HG03342 (cell line): ENCODE results near the gene ZBTB7C.
A peak's percentile ranks its signal among the peaks of the same experiment; 100 is the strongest.

Experiments used
- ATAC-seq: cut with Tn5 transposase; IDR thresholded peaks from one replicate; pipeline ENCODE4 v1.9.1; 2021; ENCODE audit warnings: mild to moderate bottlenecking, moderate library complexity; ENCODE audit not compliant: unreplicated experiment

The ZBTB7C gene

DNA sequence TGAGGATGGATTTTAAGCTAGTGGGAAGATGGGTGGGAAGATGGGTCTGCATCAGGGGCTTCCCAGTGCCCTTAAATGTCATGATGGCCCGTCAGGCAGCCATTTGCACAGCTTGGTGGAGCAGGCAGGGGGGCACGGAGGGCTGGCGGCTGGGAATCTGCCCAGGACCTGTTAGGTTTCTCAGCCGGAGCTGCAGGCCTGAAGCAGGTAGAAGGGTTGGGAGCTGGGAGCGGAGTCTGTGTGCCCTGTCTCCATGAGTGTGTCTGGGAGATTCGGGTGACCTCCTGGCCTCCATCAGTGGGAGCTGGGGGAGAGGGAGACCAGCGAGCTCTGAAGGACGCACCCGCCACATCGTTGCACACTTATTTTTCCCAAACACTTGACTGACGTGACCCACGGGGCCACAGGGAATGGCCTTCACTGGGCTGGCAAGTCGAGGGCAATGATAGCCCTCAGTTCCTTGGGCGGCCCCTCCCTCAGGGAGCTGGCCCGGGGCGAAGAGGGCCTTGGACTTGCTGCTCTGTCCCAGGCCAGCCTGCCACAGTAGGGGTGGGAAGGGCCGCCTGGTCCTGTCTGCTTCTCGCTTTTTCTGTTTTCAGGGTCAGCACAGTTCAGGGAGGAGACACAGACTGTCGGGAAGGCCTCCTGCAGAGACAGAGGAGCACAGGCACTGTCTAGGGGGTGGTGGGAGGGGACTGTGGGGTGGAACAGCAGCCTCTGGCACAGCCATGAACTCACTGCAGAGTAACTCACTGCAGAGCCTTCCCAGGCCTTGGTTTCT is 236.8 kb downstream of the ZBTB7C start:
- ATAC-seq: no peak

DNA sequence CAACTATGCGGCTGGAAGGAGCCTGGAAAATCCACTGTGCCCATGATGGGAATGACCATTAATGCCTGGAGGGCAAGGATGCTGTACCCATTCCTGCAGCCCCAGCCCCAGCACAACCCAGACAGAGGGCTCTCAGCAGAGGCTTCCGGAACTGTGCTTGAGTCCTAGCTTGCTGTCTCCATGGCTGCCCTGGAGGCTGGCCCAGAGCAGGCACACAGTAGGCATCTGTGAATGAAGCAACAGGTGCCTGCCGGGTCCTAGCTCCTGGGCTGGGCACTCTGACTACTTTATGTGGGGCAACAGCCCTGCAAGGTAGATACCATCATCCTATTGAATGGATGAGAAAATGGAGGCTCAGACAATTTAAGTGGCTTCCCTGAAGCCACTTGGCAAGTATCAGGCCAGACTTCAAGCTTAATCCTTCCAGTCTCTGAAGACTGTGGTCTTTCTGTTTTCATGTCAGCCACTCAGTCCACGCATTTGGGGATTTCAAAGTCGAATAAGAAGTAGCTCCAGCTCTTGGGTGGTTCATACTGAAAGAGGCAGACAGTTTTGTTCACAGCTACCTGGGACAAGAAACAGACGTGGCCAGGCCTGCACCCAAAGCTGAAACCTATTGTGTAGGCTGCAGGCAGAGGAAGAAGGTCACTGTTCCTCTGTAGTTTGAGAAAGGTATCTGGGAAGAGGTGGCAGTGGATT is 237.5 kb downstream of the ZBTB7C start:
- ATAC-seq: no peak

DNA sequence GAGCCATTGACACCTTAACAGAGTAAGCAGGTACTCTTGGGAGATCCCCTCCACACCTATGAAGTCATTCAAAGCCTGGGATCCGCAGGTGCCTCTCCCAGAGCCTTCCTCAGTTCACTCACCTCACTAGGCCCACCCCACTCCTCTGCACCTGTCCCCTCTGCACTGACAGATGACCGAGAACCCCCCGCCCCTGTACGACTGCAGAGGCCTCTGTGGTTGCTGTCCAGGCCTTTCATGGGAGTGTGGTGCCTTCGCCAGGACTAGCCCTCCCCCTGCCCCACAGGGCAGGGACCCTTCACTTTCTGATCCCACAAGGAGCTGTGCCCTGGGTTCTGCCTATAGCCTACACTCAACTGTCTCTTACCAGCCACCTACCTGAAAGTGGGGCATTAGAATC is 238.5 kb downstream of the ZBTB7C start:
- no peak for ATAC-seq

DNA sequence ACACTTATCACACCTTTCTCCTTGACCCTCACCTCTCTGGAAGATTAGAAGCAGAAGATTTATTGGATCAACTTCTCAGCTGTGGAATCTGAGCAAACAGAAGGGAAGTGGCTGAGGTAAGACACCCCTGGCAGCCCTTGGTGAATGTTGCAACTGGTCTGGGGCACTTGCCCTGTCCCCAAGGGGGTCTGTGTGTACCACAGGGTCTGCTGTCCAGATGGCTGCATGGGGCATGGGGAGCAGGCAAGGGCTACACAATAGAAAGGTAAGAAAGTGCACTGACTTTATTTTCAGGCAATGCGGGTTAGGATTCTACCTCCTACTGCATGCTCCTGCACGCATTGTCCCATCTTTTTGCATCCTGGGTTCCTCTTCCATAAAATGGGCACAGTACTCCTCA is 240.3 kb downstream of the ZBTB7C start:
- no peak for ATAC-seq

DNA sequence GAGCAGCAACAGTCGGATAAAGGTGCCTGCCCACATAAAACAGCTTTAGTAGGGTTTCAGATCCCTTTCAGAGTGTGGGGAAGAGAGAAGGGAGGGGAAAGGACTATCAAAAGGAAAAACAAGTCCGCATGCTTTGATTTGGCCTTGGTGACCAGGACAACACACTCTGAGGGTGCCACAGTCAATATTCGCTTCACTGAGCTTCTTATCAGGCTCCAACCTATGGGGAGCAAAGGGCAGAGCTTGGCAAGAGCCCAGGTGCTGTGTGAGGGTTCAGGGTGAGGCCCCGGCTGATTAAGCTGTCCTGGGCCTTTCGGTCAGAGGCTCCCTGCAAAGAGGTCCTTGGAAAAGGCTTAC is 241.3 kb downstream of the ZBTB7C start:
- no peak for ATAC-seq

DNA sequence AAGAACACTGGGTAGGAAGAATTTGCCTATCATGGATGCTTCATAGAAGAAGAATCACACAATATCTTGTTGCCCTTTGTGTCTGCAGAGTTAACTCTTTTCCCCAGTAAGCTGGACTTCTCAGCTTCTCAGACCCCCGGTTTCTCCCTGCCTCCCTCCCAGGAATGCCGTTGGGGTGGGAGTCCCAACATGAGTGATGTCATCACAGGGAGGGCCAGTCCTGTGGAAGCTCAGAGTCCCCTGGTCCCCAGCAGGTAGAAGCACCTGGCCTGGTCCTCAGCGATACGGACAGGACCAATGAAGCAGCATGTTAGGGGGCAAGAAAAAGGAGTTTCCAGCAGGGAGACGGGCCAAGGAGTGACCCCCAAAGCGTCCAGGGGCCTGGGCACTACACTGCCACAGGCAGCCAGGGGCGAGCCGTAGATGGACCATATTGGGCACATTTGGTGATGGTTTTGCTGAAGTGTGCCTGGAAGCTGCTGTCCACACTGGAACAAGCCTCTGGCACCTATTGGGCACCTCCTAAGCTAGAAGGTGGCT is 242.8 kb downstream of the ZBTB7C start:
- no peak for ATAC-seq

DNA sequence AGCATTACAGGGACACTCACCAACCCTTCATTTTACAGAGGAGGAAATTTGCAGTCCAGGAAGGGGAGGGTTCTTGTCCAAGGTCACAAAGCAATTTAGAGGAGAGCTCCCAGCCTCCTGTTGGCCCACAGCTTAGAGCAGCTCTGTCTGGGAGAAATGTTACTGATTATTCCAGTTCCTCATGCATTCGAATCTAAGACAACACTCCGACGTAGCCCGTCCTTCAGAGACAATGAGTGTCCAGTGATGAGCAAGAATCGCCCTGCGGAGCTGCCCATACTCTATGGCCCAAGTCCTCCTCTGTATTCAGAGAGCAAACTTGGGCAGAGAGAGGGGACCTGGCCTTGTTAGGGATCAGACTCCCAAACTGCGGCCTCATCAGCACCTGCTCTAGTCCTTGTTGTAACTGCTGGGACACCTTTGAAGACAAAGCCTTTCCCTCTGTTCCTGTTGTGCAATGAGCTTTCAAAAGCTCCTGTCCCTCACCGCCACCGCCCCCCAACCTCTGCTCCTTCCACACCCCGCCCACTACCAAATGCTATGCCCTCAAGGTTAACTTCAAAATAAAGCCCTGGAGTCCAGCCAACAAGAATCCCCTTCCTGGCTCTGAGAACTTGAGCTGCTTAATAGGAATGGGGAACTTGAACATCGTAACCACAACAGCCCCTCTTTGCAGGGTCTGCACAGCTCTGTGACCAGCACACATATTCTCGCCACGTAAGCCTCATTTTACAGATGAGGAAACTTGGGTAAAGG is 243.9 kb downstream of the ZBTB7C start:
- ATAC-seq: no peak

DNA sequence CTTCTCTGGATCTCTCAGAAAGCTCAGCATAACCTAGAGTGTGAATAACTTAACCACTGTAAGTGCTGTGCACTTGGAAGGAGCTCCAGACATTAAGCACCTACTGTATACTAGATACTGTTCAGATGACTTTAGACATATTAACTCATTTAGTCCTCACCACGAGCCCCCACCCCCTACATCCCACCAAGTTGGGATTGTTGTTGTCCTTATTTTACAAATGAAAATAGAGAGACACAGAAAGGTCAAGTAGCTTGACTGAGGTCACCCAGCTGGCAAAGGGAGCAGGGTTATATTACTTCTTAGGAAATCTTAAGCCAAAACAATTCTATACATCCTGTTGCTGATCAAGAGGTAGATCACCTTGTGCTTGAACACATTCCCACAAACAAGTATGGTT is 244.5 kb downstream of the ZBTB7C start:
- ATAC-seq: no peak

DNA sequence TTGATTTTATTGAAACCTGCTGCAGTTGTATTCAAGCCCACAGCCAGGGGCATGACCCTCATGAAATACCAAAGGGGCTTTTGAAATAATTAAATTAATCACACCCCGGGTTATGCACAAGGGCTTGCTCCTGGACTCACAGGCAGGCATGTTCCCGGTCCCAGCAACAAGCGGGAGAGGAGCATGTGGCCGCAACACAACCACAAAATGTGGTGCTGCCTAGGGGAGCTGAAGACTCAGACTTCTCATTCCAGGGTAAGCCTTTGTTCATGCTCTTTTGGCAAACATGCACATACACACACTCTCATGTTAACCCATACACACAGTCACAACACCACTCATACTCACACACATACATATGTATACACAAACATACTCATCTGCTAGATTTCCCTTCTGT is 245.1 kb downstream of the ZBTB7C start:
- ATAC-seq: no peak

DNA sequence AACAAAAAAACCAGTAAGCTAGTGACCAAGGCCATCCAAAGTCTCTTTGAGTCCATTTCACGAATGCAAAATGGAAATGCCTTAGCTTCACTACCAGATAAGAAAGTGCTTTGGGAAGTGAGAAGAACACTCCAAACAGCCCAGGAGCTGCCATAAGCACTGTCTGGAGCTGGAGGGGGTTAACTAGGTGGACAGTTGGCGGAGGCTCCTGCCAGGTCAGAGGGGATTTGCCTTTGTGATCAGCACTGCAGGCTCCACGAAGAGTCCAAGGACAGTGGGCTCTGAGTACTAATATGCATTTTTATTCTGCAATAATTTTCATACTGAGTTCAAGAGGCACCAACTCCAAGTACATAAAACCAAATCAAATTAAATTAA is 245.5 kb downstream of the ZBTB7C start:
- no peak for ATAC-seq

DNA sequence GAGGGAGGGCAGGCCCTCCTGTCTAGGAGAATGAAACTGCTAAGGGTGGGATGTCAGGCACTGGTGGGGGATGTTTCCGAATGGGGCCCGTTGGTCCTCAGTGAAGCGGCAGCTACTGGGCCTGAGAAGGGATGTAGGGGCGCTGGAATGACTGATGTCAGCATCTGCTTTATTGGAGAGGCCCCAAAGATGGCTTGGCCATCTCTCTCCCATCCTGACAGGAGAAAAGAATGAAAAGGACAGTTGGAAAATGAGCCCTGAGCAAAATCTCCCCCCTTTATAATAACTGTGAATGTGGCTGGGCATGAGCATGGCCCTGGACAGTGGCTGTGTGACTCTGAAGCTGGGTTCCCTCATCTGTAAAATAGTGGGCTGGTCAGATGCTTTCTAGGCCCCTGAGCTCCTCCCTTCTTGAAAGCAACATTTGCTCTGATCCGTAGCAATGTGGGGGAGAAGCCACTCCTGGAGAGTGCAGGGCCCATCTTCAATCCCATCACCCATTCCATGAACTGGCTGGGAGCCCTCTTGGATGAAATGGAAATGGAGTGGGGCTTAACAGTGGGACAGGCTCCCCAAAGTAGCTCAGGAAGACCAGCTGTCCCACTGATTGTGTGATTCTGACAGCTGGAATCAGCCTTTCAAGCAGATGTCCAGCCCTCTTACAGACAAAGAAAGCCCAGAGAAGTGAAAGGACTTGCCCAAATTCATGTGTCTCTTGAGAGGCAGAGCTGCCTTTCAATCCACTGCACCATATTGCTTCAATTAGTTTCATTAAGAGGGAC is 246.0 kb downstream of the ZBTB7C start:
- no peak for ATAC-seq

DNA sequence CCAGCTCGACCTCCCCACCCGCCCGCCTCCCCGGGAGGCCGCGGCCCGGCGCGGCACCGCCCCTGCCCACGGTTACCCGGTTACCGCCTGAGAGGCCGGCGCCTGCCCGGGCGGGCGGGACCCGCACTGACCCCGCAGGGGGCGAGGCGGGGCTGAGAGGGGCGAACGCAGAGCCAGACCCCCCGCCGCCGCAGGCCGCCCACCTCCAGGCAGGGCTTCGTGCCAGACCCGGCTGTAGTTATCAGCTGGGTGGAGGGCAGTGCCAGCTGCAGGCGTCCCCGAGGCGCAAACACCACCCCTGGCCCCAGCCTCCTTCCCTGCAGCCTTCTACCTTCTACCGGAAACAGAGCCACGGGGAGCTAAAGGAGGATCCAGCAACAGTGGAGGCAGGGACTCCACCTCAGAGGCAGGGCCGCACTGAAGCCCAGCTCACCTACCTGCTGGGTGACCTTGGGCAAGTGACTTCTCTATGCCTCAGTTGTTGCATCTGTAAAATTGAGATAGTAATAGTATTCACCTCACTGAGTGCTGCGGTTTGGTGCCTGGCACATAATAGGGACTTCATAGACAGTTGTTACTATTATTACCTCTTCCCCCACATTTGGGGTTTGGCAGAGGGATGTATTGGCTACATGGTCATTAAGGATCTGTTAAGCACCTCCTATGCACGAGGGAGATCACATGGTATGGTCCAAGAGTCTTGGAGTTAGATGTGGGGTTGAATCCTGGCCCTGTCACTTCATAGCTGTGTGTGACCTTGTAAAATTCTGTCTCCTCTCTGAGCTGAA is 247.1 kb downstream of the ZBTB7C start:
- peak; percentile 24 for ATAC-seq

DNA sequence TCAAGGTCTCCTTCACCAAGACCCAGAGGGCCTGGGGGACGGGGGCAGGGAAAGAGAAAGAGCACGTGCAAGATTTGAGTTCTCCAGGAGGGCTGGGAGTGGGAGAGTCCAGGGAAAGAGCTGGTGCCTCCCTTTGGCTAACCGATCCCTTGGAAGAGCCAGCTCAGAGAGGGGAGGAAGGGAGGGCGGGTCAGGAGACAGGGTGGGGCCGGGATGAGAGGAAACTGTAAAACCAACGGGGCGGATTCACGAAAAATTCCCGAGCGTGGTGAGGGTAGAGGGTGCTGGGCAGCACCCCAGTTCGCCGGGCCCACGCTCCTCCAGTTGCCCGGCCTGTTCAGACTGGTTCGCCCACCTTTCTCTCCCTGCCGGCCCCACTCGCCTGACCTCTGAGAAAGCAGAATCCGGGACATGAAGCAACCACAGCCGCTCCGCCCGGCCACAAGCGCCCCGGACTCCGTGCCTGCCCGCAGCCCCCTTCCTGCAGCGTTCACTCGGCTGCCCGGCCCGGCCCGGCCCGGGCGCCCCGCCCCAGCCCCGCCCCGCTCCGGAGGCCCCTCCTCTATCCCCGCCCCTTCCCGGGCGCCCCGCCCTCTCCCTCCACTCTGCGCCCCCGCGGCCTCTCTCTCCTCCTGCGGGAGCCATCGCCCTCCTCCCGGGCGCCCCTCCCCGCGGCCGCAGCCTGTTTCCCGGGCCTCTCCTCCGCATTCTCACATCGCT is 247.8 kb downstream of the ZBTB7C start:
- ATAC-seq: peak; percentile 84

DNA sequence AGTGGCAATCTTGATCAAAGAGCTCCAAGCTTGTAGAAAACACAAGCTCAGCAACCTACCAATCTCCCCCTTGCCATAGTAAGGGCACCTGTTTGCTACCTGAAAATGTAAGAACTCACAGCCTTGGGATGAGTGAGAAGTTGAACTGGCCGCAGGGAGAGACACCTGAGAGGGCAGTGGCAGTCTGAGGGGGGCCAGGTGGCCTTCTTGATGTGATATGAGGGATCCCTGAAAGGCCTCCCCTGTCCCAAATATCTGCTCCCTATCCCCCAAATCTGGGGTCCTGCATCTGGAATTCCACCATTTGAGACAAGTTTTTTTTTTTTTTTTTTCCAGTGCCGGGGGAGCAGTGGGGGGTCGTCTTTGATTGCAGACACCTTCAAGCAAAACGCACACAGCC is 248.6 kb downstream of the ZBTB7C start:
- ATAC-seq: no peak

DNA sequence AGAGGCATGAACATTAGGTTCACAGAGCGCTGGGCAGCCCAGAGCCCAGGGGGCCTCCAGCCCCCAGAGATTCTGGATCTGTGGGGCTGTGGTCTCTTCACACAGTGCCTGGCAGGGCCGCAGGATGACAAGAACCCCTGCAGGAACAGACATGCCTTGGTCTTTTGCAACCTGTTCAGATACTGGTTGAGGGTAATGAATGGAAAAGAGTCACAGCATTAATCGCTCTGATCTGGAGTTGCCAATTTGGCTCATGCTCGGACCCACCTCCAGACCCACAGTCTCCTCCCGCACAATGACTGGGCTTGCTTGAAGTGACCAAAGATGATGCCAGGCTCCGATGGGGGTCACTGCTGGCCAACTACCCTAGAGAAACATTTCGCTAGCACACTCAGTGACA is 249.4 kb downstream of the ZBTB7C start:
- ATAC-seq: no peak

DNA sequence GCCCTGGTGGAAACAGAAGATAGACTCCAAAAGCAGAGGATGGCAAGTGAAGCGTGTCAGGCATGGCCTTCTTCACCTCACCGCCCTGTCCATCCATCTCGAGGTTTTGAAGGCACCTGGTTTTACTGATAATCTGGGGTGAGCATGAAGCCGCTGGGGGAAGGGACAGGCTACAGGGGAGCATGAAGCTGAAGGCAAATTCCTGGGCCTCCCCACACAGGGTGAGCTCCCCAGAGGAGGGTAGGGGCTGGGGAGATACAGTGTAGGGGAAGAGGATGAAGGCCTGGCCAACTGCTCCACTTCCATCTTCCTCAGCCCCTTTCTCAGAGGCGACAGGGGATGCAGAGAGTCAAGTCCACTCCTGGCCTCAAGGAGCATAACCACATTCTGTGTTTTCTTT is 250.5 kb downstream of the ZBTB7C start:
- ATAC-seq: no peak

DNA sequence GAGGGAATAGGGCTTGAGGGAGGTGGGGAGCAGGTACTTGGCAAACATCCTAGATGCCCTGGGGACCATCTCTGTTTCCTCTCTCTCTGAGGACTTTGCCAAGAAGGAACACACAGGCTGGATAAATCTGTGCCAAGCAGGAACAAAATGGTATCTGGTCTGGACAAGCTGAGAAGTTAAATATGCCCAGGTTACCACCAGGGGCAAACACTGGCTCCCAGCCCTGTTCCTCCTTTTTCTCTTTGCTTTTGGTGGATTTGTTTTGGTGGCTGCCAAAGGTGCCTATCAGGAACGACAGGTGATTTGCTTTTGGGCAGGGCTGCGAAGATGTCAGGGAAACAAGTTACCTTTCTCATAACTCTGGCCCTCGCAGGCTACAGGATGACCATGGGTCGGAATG is 251.2 kb downstream of the ZBTB7C start:
- ATAC-seq: no peak

DNA sequence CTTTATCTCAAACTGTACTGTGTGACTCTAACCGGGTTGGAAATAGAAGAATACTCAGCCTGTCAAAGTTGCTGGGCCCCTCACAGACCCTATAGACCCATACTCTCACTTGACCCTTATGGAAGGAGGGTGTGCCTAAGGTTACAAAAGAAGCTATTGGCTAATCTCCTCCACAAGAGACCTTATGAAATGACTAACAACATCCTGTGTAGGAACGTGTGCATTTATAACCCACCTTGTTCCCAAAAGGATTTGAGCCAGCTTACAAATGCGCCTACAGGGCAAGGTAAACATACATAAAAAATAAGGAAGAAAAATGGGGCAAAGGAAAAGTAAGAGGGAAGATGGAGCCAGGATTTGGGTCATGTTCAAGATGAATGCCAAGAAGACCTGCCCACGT is 253.3 kb downstream of the ZBTB7C start:
- ATAC-seq: no peak

DNA sequence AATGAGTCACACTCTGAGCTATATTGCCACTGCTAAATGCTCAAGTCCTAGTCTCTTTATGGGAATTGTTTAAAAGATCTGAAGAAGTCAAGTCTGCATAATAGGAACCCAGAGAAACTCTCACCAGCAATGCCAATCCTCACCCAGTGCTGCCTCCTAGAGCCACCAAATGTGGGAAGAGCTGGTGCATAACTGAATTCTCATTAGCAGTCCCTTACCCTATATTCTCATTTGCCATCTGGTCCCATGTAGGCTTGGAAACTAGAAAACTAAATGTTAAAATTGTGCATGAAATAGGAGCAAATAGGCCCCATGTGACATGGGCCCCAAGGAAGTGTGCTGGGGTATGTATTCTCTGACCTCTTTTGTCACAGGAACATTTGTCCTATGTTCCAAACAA is 254.4 kb downstream of the ZBTB7C start:
- ATAC-seq: no peak
